ENCODE measurements around the gene GSAP. TPM values are rescaled to one million over a fixed set of nuclear protein-coding genes. Genes with fewer than 3 reads are reported as not detected.

The GSAP gene
- total and polyA plus RNA-seq, 2 donors (not counting 1 experiment from before 2014, with no cell fraction given): 140 to 207 TPM

DNA sequence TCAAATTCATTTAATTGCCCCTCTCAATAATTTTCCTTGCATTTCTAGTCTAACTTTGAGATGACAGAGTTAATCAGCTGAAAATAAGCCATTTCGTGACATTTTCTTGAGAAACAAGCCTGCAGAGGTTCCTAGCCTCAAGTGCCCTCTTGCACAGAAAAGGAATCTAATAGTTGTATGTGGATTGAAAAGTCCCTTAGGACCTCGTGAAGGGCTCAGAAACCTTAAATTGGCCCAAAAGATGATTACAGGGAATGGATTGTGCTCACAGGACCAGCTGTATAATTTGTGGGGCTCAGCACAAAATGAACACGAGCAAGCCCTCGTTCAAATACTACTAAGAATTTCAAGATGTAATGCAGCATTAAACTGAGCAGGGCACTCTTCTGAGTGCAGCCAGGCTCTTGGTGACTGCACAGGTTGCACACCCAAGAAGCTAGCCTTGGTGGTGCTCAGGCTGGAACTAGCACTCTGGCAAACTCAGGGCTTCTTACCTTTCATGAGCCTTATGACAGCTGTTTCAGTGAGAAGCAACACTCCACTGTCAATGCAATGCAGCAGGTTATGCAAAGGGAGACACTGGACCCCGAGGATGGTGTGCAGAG, 102.2 kb downstream of the GSAP start:
- no peak for ATAC-seq (ENCODE audit: low read depth)
- no peak for TF ChIP-seq EZH2 (IDR thresholded peaks at IDR 0.05; ENCODE audit: borderline replicate concordance, insufficient read depth, low read depth, low read length, poor library complexity, severe bottlenecking)
- TF ChIP-seq, protein P1, sequence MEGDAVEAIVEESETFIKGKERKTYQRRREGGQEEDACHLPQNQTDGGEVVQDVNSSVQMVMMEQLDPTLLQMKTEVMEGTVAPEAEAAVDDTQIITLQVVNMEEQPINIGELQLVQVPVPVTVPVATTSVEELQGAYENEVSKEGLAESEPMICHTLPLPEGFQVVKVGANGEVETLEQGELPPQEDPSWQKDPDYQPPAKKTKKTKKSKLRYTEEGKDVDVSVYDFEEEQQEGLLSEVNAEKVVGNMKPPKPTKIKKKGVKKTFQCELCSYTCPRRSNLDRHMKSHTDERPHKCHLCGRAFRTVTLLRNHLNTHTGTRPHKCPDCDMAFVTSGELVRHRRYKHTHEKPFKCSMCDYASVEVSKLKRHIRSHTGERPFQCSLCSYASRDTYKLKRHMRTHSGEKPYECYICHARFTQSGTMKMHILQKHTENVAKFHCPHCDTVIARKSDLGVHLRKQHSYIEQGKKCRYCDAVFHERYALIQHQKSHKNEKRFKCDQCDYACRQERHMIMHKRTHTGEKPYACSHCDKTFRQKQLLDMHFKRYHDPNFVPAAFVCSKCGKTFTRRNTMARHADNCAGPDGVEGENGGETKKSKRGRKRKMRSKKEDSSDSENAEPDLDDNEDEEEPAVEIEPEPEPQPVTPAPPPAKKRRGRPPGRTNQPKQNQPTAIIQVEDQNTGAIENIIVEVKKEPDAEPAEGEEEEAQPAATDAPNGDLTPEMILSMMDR (IDR thresholded peaks at IDR 0.05): no peak
- Histone ChIP-seq H3K4me3 (ENCODE audit: control extremely low read depth in 1 of 5, extremely low read depth in 1 of 5, insufficient read depth in 1 of 5, low read depth in 2 of 5, low read length in 4 of 5) (no peak overlapping the region), H3K27me3 (replicated peaks in 1 of 4; ENCODE audit: control extremely low read depth in 1 of 4, control insufficient read depth in 3 of 4, insufficient read depth in 4 of 4, low read length in 3 of 4) (no peaks in the 10 kb centered on the region), H3K4me2 (replicated peaks; ENCODE audit: low read depth, low read length, poor library complexity, severe bottlenecking) (no peak overlapping the region), H3K36me3 (replicated peaks in 1 of 2; ENCODE audit: control extremely low read depth in 1 of 2, control insufficient read depth in 1 of 2, extremely low read depth in 1 of 2, insufficient read depth in 2 of 2, low read length in 1 of 2) (peaks cover 2 to 81% of the 10 kb centered on the region in 2 experiments), H4K20me1 (ENCODE audit: control insufficient read depth, insufficient read depth, low read length, poor library complexity, severe bottlenecking) (peaks cover 6% of the 10 kb centered on the region), H2AFZ (ENCODE audit: insufficient read depth, low read depth, low read length, poor library complexity, severe bottlenecking) (no peak overlapping the region), H3K27ac (ENCODE audit: low read length in 2 of 2) (no peak overlapping the region), H3K9ac (ENCODE audit: low read length) (no peak overlapping the region), H3K79me2 (ENCODE audit: control insufficient read depth, insufficient read depth, low read length) (no peaks in the 10 kb centered on the region), H3K9me3 (ENCODE audit: control extremely low read depth in 1 of 3, control insufficient read depth in 2 of 3, insufficient read depth in 1 of 3, low read length in 2 of 3) (no peaks in the 10 kb centered on the region), H3K4me1 (ENCODE audit: control insufficient read depth in 2 of 2, insufficient read depth in 2 of 2, low read length in 2 of 2) (no peaks in the 10 kb centered on the region)
- POLR2A ChIA-PET: no interaction called here
- Mint-ChIP-seq H3K9me3 (ENCODE audit: insufficient read depth) (no peaks in the 10 kb centered on the region), H3K4me3 (no peak overlapping the region), H3K27ac (no peak overlapping the region), H3K4me1 (peaks cover 7% of the 10 kb centered on the region), H3K27me3 (no peaks in the 10 kb centered on the region)
- intact Hi-C loops (cut with micrococcal nuclease): no loop called here
- DNase-seq: no peak
- 97% methylated on average over 4 of the region's 5 CpGs for WGBS (ENCODE audit: insufficient coverage)
- CTCF ChIA-PET: interaction anchor here (0.6 kb wide), 1 partner anchor 876 kb away, joined by 4 read pairs; no protein-coding TSS in a partner anchor

DNA sequence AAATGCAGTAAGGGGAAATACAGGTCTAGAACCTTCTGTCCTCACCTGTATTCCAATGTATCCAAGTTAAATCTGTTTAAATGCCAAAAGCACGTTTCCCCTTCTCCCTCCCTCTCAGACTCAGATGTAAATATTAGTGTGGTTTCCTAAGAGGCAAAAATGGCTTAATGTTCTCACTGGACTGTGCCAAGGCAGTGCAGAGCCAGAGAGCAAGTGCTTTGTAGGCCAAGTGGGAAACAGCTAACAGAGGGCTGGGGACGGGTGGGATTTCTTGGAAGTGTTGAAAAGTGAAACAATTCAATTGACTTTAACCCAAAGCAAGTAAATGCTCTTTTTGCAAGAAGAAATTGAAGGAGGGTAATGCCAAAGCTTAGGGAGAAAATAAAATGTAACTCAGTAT, 103.1 kb downstream of the GSAP start:
- intact Hi-C loops (cut with micrococcal nuclease): no loop called here
- H3K9ac ChIP-seq (ENCODE audit: low read length): no peak overlapping the region
- no peak overlapping the region for H3K4me2 ChIP-seq (replicated peaks; ENCODE audit: low read depth, low read length, poor library complexity, severe bottlenecking)
- no peaks in the 10 kb centered on the region for H3K27me3 ChIP-seq (replicated peaks in 1 of 4; ENCODE audit: control extremely low read depth in 1 of 4, control insufficient read depth in 3 of 4, insufficient read depth in 4 of 4, low read length in 3 of 4)
- no CpG with 5 or more reads among the region's 2 CpGs for WGBS (ENCODE audit: insufficient coverage)
- H3K4me3 ChIP-seq (ENCODE audit: control extremely low read depth in 1 of 5, extremely low read depth in 1 of 5, insufficient read depth in 1 of 5, low read depth in 2 of 5, low read length in 4 of 5): no peak overlapping the region
- H3K27ac ChIP-seq (ENCODE audit: low read length in 2 of 2): no peak overlapping the region
- no peaks in the 10 kb centered on the region for H3K79me2 ChIP-seq (ENCODE audit: control insufficient read depth, insufficient read depth, low read length)
- no peak overlapping the region for H3K27ac Mint-ChIP-seq
- H3K4me3 Mint-ChIP-seq: no peak overlapping the region
- no peaks in the 10 kb centered on the region for H3K9me3 Mint-ChIP-seq (ENCODE audit: insufficient read depth)
- TF ChIP-seq EZH2 (IDR thresholded peaks at IDR 0.05; ENCODE audit: borderline replicate concordance, insufficient read depth, low read depth, low read length, poor library complexity, severe bottlenecking): no peak
- TF ChIP-seq, protein P1 (IDR thresholded peaks at IDR 0.05): no peak
- no peak for ATAC-seq (ENCODE audit: low read depth)
- H3K4me1 Mint-ChIP-seq: peaks cover 7% of the 10 kb centered on the region
- no peak for DNase-seq
- no peak overlapping the region for H2AFZ ChIP-seq (ENCODE audit: insufficient read depth, low read depth, low read length, poor library complexity, severe bottlenecking)
- H3K4me1 ChIP-seq (ENCODE audit: control insufficient read depth in 2 of 2, insufficient read depth in 2 of 2, low read length in 2 of 2): no peaks in the 10 kb centered on the region
- H3K9me3 ChIP-seq (ENCODE audit: control extremely low read depth in 1 of 3, control insufficient read depth in 2 of 3, insufficient read depth in 1 of 3, low read length in 2 of 3): no peaks in the 10 kb centered on the region
- ChIA-PET POLR2A (no interaction called here), CTCF (no interaction called here)
- H4K20me1 ChIP-seq (ENCODE audit: control insufficient read depth, insufficient read depth, low read length, poor library complexity, severe bottlenecking): peaks cover 6% of the 10 kb centered on the region
- H3K27me3 Mint-ChIP-seq: no peaks in the 10 kb centered on the region
- peaks cover 2 to 74% of the 10 kb centered on the region in 2 experiments for H3K36me3 ChIP-seq (replicated peaks in 1 of 2; ENCODE audit: control extremely low read depth in 1 of 2, control insufficient read depth in 1 of 2, extremely low read depth in 1 of 2, insufficient read depth in 2 of 2, low read length in 1 of 2)

Data from B cell (primary cell).